ENCODE data around the gene IFNL3. TPM values are rescaled to one million over a fixed set of nuclear protein-coding genes. Genes with fewer than 3 reads are reported as not detected.

The IFNL3 gene
- total and polyA plus RNA-seq, 11 donors = not detected

DNA sequence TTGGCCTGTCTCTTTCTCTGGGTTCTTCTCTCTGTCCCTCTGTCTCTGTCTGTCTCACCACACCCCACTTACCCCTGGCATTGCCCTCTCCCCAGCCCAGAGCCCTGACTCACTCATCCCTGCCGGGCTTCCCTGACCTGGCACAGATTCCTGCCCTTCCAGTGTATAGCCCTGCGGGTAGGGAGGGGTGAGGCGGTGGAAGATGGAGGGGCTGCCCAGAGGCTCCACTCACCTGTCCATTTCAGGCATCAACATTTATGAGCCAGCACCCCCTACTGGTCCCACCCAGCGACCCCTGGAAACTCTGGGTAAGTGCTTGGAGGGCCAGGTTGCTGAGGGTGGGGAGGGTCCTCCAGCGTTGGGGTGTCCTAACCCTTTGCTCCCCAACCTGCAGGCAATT lies 47.0 kb downstream of the IFNL3 start:
- no peak for TF ChIP-seq POLR2A (IDR thresholded peaks at IDR 0.05)
- TF ChIP-seq, protein P1, sequence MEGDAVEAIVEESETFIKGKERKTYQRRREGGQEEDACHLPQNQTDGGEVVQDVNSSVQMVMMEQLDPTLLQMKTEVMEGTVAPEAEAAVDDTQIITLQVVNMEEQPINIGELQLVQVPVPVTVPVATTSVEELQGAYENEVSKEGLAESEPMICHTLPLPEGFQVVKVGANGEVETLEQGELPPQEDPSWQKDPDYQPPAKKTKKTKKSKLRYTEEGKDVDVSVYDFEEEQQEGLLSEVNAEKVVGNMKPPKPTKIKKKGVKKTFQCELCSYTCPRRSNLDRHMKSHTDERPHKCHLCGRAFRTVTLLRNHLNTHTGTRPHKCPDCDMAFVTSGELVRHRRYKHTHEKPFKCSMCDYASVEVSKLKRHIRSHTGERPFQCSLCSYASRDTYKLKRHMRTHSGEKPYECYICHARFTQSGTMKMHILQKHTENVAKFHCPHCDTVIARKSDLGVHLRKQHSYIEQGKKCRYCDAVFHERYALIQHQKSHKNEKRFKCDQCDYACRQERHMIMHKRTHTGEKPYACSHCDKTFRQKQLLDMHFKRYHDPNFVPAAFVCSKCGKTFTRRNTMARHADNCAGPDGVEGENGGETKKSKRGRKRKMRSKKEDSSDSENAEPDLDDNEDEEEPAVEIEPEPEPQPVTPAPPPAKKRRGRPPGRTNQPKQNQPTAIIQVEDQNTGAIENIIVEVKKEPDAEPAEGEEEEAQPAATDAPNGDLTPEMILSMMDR (IDR thresholded peaks at IDR 0.05) = no peak
- no peaks in the 10 kb centered on the region for H3K9me3 ChIP-seq
- no peak overlapping the region for H3K27ac ChIP-seq
- H3K4me1 ChIP-seq = peaks cover 0 to 9% (median 0%) of the 10 kb centered on the region in 12 donors
- ATAC-seq (no peak), DNase-seq (no peak)
- WGBS, 4 donors = 44 to 55% (median 48%) methylated on average over 5 of the region's 5 CpGs
- H3K4me3 ChIP-seq = no peak overlapping the region
- no peaks in the 10 kb centered on the region for H3K36me3 ChIP-seq
- intact Hi-C loops (cut with DNase I) = loop anchor here in 1 of 10 donors (10.0 kb wide), 1 partner anchor 127 kb away; the partner anchor contains the start of gene LRFN1
- H3K27me3 ChIP-seq = peaks cover 17 to 97% (median 67%) of the 10 kb centered on the region in 9 donors

DNA sequence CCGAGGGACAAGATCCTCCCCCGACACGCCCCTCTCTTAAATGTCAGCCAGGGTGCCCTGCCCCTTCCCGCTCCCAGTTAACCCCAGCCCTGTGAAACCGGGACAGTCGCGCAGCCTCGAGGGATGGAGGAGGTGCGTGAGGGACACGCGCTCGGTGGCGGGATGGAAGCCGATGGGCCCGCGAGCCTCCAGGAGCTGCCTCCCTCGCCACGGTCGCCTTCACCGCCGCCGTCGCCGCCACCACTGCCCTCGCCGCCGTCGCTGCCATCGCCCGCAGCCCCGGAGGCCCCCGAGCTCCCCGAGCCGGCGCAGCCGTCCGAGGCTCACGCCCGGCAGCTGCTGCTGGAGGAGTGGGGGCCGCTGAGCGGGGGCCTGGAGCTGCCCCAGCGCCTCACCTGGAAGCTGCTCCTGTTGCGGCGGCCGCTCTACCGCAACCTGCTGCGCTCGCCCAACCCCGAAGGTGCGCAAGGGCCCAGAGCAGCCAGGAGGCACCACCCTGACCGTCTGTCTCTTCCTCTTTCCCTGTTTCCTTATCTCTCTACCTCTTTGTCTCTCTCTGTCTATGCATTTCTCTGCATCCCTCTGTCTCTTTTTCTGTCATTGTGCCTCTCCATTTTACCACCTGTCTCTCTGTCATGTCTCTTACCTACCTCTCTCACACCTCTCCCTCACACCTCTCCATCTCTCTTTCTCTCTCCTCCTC lies 47.8 kb downstream of the IFNL3 start, which contains the start of gene NCCRP1:
NCCRP1 (plus strand) TSS at position 105 of the 703 bp plus-strand sequence; CDS start at position 124, 19 bp downstream.
- H3K27me3 ChIP-seq = peaks cover 15 to 94% (median 60%) of the 10 kb centered on the region in 9 donors
- H3K4me1 ChIP-seq = peaks cover 0 to 9% (median 0%) of the 10 kb centered on the region in 12 donors
- H3K4me3 ChIP-seq = peak within 1 kb of the TSS in 1 of 12 donors; percentile 26
- DNase-seq = no peak
- TF ChIP-seq, protein P1 (IDR thresholded peaks at IDR 0.05) = no peak
- intact Hi-C loops (cut with DNase I) = loop anchor here in 1 of 10 donors (10.0 kb wide), 1 partner anchor 128 kb away; the partner anchor contains the start of gene LRFN1
- ATAC-seq = no peak
- no peak within 1 kb of the TSS for H3K27ac ChIP-seq
- H3K36me3 ChIP-seq = no peaks in the 10 kb centered on the region
- WGBS, 4 donors = 2 to 4% (median 3%) methylated on average over 30 to 51 of the region's 51 CpGs
- no peaks in the 10 kb centered on the region for H3K9me3 ChIP-seq

DNA sequence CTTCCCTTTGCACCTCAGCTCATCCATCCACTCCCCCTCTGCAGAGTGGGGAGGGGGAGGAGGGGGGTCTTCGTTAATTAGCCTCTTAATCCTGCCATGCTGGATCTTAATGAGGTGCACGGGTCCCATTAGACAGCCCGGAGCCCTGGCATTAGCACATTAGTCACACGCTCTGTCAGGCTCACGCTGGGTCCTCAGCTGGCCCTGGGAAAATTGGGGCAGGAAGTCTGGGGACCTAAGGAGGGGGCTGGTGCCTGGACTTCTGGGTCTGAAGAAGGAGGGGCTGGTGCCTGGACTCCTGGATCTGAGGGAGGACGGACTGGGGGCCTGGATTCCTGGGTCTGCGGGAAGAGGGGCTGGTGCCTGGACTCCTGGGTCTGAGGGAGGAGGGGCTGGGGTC lies 48.5 kb downstream of the IFNL3 start:
- TF ChIP-seq, protein P1 (IDR thresholded peaks at IDR 0.05) = no peak
- no peak for TF ChIP-seq POLR2A (IDR thresholded peaks at IDR 0.05)
- no peak for ATAC-seq
- Histone ChIP-seq H3K27ac (no peak overlapping the region), H3K36me3 (no peaks in the 10 kb centered on the region), H3K4me3 (no peak overlapping the region), H3K27me3 (peaks cover 15 to 92% (median 54%) of the 10 kb centered on the region in 9 donors), H3K9me3 (no peaks in the 10 kb centered on the region), H3K4me1 (peaks cover 0 to 9% (median 0%) of the 10 kb centered on the region in 12 donors)
- 5 to 14% (median 9%) methylated on average over 5 to 7 of the region's 7 CpGs for WGBS, 4 donors
- DNase-seq = no peak
- intact Hi-C loops (cut with DNase I) = loop anchor here in 1 of 10 donors (10.0 kb wide), 1 partner anchor 128 kb away; the partner anchor contains the start of gene LRFN1

DNA sequence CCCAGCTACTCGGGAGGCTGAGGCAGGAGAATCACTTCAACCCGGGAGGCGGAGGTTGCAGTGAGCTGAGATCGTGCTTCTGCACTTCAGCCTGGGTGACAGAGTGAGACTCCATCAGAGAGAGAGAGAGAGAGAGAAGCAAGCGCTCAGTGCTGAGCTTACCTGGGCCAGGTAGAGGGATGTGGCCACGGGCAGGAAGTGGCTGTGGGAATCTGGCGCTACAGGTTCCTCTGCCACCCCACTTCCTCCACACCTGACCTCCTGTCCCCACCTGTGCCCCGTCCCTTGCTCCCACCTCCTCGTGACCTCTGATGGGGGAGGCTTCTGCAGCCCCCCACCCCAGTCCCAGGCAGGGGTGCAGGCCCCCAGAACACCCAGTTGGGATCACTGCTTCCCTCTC lies 49.1 kb downstream of the IFNL3 start:
- TF ChIP-seq POLR2A (IDR thresholded peaks at IDR 0.05) = no peak
- TF ChIP-seq, protein P1 (IDR thresholded peaks at IDR 0.05) = no peak
- H3K4me3 ChIP-seq = no peak overlapping the region
- intact Hi-C loops (cut with DNase I) = loop anchor here in 1 of 10 donors (10.0 kb wide), 1 partner anchor 129 kb away; the partner anchor contains the start of gene LRFN1
- no peaks in the 10 kb centered on the region for H3K9me3 ChIP-seq
- no peak for ATAC-seq
- H3K36me3 ChIP-seq = no peaks in the 10 kb centered on the region
- no peak for DNase-seq
- 46 to 52% (median 48%) methylated on average over 9 of the region's 9 CpGs for WGBS, 4 donors
- H3K27ac ChIP-seq = no peak overlapping the region
- peaks cover 0 to 9% (median 0%) of the 10 kb centered on the region in 12 donors for H3K4me1 ChIP-seq
- peaks cover 14 to 90% (median 49%) of the 10 kb centered on the region in 9 donors for H3K27me3 ChIP-seq

All from heart left ventricle (tissue), 16 donors.